ENCODE measurements around the gene KIAA1210. TPM values are rescaled to one million over a fixed set of nuclear protein-coding genes. Genes with fewer than 3 reads are reported as not detected.

KIAA1210 gene
- total RNA-seq, 1 experiment from 2014 or later: 1.2 TPM

DNA sequence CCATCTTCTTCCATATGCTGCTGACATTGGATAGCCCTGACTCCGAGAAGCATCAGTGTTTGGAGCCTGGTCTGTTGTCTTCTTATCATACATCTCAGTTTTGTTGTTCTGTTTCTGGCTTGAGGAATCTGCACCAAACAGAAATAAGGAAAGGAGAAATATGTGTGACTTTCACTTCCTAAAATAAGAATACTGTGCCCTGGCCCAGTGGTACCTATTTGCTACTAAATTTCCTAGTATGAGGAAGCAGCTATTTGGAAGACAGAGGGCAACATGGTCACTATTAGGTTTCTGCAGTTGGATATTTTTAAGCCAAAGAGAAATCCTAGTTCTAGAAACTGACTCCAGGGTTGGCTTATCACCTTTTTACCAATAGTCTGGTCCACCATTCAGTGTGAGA is 38.0 kb downstream of the KIAA1210 start:
- Histone ChIP-seq H2AFZ (ENCODE audit: low read length) (no peak overlapping the region), H3K79me2 (ENCODE audit: low read length) (no peaks in the 10 kb centered on the region), H3K9me2 (replicated peaks; ENCODE audit: insufficient read depth, low read length) (no peaks in the 10 kb centered on the region), H3K9me3 (ENCODE audit: low read length) (no peaks in the 10 kb centered on the region), H3K4me1 (ENCODE audit: low read length) (peaks cover 6% of the 10 kb centered on the region), H3K36me3 (ENCODE audit: insufficient read depth, low read length) (no peaks in the 10 kb centered on the region), H3K9ac (ENCODE audit: low read length) (no peak overlapping the region), H3K27ac (ENCODE audit: low read length) (no peak overlapping the region), H3K4me3 (ENCODE audit: low read length) (no peak overlapping the region), H3K27me3 (ENCODE audit: low read length) (no peaks in the 10 kb centered on the region), H4K20me1 (ENCODE audit: insufficient read depth, low read depth, low read length) (no peaks in the 10 kb centered on the region), H3K4me2 (ENCODE audit: low read depth, low read length, poor library complexity, severe bottlenecking) (no peak overlapping the region)
- no peak for DNase-seq

DNA sequence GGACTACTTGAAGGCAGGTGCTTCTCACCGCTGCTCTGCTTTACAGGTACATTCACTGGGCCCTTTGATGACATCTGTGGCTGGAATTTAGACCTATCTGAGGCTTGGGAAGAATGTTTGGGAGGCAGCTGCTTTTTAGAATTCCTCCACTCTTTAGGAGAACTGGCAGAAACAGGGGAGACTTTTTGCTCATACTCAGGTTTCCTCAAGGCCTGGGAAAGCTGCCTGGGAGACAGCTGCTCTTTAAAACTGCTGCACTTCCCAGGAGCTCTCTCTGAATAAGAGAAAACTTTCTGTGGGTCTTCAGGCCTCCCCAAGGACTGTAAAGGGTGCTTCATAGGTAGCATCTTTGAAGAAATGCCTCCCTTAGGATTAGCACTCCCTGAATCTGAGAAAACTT is 40.5 kb downstream of the KIAA1210 start:
- H2AFZ ChIP-seq (ENCODE audit: low read length): no peak overlapping the region

GRCh38 chrX:119084766-119085165 is 42.8 kb downstream of the KIAA1210 start:
- no peak overlapping the region for H2AFZ ChIP-seq (ENCODE audit: low read length)
- no peak overlapping the region for H3K4me2 ChIP-seq (ENCODE audit: low read depth, low read length, poor library complexity, severe bottlenecking)
- H4K20me1 ChIP-seq (ENCODE audit: insufficient read depth, low read depth, low read length): no peaks in the 10 kb centered on the region
- H3K27ac ChIP-seq (ENCODE audit: low read length): no peak overlapping the region
- no peaks in the 10 kb centered on the region for H3K27me3 ChIP-seq (ENCODE audit: low read length)
- H3K36me3 ChIP-seq (ENCODE audit: insufficient read depth, low read length): no peaks in the 10 kb centered on the region
- no peaks in the 10 kb centered on the region for H3K9me3 ChIP-seq (ENCODE audit: low read length)
- peaks cover 4% of the 10 kb centered on the region for H3K4me1 ChIP-seq (ENCODE audit: low read length)
- H3K9me2 ChIP-seq (replicated peaks; ENCODE audit: insufficient read depth, low read length): no peaks in the 10 kb centered on the region
- no peak for DNase-seq
- H3K4me3 ChIP-seq (ENCODE audit: low read length): no peak overlapping the region
- H3K79me2 ChIP-seq (ENCODE audit: low read length): no peaks in the 10 kb centered on the region
- H3K9ac ChIP-seq (ENCODE audit: low read length): no peak overlapping the region

More for the DNA sequence above, 40.5 kb downstream of the KIAA1210 start:
- Histone ChIP-seq H3K9me2 (replicated peaks; ENCODE audit: insufficient read depth, low read length) (no peaks in the 10 kb centered on the region), H3K9ac (ENCODE audit: low read length) (no peak overlapping the region), H3K4me1 (ENCODE audit: low read length) (peaks cover 6% of the 10 kb centered on the region), H4K20me1 (ENCODE audit: insufficient read depth, low read depth, low read length) (no peaks in the 10 kb centered on the region), H3K27me3 (ENCODE audit: low read length) (no peaks in the 10 kb centered on the region), H3K4me3 (ENCODE audit: low read length) (no peak overlapping the region), H3K36me3 (ENCODE audit: insufficient read depth, low read length) (no peaks in the 10 kb centered on the region), H3K4me2 (ENCODE audit: low read depth, low read length, poor library complexity, severe bottlenecking) (no peak overlapping the region), H3K27ac (ENCODE audit: low read length) (no peak overlapping the region), H3K9me3 (ENCODE audit: low read length) (no peaks in the 10 kb centered on the region), H3K79me2 (ENCODE audit: low read length) (no peaks in the 10 kb centered on the region)
- DNase-seq: no peak

GRCh38 chrX:119082278-119082677 is 45.3 kb downstream of the KIAA1210 start:
- Histone ChIP-seq H3K79me2 (ENCODE audit: low read length) (no peaks in the 10 kb centered on the region), H3K4me2 (ENCODE audit: low read depth, low read length, poor library complexity, severe bottlenecking) (no peak overlapping the region), H4K20me1 (ENCODE audit: insufficient read depth, low read depth, low read length) (no peaks in the 10 kb centered on the region), H2AFZ (ENCODE audit: low read length) (no peak overlapping the region), H3K27me3 (ENCODE audit: low read length) (no peaks in the 10 kb centered on the region), H3K36me3 (ENCODE audit: insufficient read depth, low read length) (no peaks in the 10 kb centered on the region), H3K9me2 (replicated peaks; ENCODE audit: insufficient read depth, low read length) (no peaks in the 10 kb centered on the region), H3K9me3 (ENCODE audit: low read length) (no peaks in the 10 kb centered on the region), H3K4me3 (ENCODE audit: low read length) (no peak overlapping the region), H3K27ac (ENCODE audit: low read length) (no peak overlapping the region), H3K9ac (ENCODE audit: low read length) (no peak overlapping the region), H3K4me1 (ENCODE audit: low read length) (no peaks in the 10 kb centered on the region)
- DNase-seq: no peak

DNA sequence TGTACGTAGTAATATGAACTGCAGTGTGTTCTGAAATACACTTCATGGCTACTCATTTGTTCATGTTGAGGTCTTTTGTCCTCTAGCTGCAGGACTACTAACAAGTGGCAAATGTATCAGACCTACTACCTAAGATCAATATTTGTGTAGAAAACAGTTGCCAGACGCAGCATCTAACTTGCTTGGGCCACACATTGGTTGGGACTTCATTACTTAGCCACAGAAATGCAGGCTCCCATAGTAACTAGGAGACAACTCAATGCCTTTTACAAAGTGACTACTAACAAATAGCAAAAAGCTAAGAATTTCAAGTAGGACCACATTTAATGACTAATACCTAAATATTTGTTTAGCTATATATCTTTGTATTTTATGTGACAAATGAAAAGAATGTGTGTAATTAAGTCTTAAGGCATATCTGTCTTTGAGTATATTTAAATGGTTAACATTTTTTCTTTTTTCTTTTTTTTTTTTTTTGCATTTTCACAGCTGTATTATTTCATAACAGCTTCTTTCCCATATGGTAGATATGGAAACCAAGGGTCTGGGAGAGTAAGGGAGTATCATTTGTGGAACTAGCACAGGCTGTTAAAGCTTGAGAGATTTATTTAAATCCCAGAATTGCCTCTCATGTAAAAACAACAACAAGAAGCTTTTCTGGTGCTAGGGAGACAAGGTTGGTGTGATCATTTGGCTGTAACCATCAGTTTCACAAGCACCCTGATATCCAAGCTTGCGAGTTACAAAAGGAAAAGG is 52.2 kb downstream of the KIAA1210 start:
- Histone ChIP-seq H2AFZ (ENCODE audit: low read length) (no peak overlapping the region), H3K79me2 (ENCODE audit: low read length) (no peaks in the 10 kb centered on the region), H3K9me3 (ENCODE audit: low read length) (no peaks in the 10 kb centered on the region), H3K36me3 (ENCODE audit: insufficient read depth, low read length) (no peaks in the 10 kb centered on the region), H4K20me1 (ENCODE audit: insufficient read depth, low read depth, low read length) (no peaks in the 10 kb centered on the region), H3K27ac (ENCODE audit: low read length) (no peak overlapping the region), H3K9ac (ENCODE audit: low read length) (no peak overlapping the region), H3K4me1 (ENCODE audit: low read length) (peaks cover 16% of the 10 kb centered on the region), H3K27me3 (ENCODE audit: low read length) (no peaks in the 10 kb centered on the region), H3K4me2 (ENCODE audit: low read depth, low read length, poor library complexity, severe bottlenecking) (no peak overlapping the region), H3K9me2 (replicated peaks; ENCODE audit: insufficient read depth, low read length) (no peaks in the 10 kb centered on the region), H3K4me3 (ENCODE audit: low read length) (no peak overlapping the region)
- DNase-seq: no peak

- H3K36me3 ChIP-seq (ENCODE audit: insufficient read depth, low read length): no peaks in the 10 kb centered on the region
- peaks cover 20% of the 10 kb centered on the region for H3K4me1 ChIP-seq (ENCODE audit: low read length)
- no peaks in the 10 kb centered on the region for H4K20me1 ChIP-seq (ENCODE audit: insufficient read depth, low read depth, low read length)
- no peak overlapping the region for H3K4me3 ChIP-seq (ENCODE audit: low read length)
- H3K4me2 ChIP-seq (ENCODE audit: low read depth, low read length, poor library complexity, severe bottlenecking): no peak overlapping the region
- H3K27me3 ChIP-seq (ENCODE audit: low read length): no peaks in the 10 kb centered on the region
- H3K9ac ChIP-seq (ENCODE audit: low read length): no peak overlapping the region
- no peak overlapping the region for H2AFZ ChIP-seq (ENCODE audit: low read length)
- no peak for DNase-seq
- no peaks in the 10 kb centered on the region for H3K9me3 ChIP-seq (ENCODE audit: low read length)
- H3K9me2 ChIP-seq (replicated peaks; ENCODE audit: insufficient read depth, low read length): no peaks in the 10 kb centered on the region
- no peaks in the 10 kb centered on the region for H3K79me2 ChIP-seq (ENCODE audit: low read length)
- H3K27ac ChIP-seq (ENCODE audit: low read length): no peak overlapping the region
These were observed 53.7 kb downstream of the KIAA1210 start for GRCh38 chrX:119073911-119074310.

DNA sequence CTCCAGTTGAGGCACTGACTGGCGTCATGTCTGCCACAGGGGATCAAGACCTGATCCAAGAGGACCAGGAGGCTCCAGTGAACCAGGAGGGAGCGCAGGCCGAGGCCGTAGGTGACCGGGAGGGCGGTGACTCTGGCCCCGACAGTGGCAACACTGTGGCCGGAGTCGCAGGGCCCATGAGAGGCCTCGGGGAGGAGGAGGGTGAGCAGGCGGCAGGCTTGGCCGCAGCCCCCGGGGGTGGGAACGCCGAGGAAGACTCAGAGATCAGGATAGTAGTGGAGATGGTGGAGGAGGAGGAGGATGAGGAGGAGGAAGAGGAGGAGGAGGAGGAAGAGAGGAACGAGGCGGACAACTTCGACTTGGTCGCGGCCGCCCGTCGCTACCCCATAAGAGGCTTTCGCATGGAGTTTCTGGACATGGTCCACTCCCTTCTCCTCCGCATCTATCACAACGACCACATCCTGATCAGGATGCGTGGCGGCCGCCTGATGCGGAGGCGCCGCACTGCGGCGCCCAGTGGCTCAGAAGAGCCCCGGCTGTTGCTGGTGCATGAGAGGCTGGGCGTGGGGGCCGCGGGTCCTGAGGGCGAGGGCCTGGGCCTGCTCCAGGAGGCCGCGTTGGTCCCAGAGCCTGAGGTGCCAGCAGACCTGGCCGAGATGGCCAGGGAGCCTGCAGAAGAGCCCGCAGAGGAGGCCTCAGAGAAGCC is 54.3 kb downstream of the KIAA1210 start:
- no peak overlapping the region for H3K27ac ChIP-seq (ENCODE audit: low read length)
- no peak overlapping the region for H3K9ac ChIP-seq (ENCODE audit: low read length)
- H3K9me3 ChIP-seq (ENCODE audit: low read length): no peaks in the 10 kb centered on the region
- H3K36me3 ChIP-seq (ENCODE audit: insufficient read depth, low read length): no peaks in the 10 kb centered on the region
- no peak for DNase-seq
- peaks cover 22% of the 10 kb centered on the region for H3K4me1 ChIP-seq (ENCODE audit: low read length)
- no peaks in the 10 kb centered on the region for H3K9me2 ChIP-seq (replicated peaks; ENCODE audit: insufficient read depth, low read length)
- no peaks in the 10 kb centered on the region for H3K79me2 ChIP-seq (ENCODE audit: low read length)
- H3K4me3 ChIP-seq (ENCODE audit: low read length): no peak overlapping the region
- H3K27me3 ChIP-seq (ENCODE audit: low read length): no peaks in the 10 kb centered on the region
- no peaks in the 10 kb centered on the region for H4K20me1 ChIP-seq (ENCODE audit: insufficient read depth, low read depth, low read length)
- H3K4me2 ChIP-seq (ENCODE audit: low read depth, low read length, poor library complexity, severe bottlenecking): no peak overlapping the region
- H2AFZ ChIP-seq (ENCODE audit: low read length): no peak overlapping the region

GRCh38 chrX:119072744-119073143 is 54.9 kb downstream of the KIAA1210 start, which contains the start of gene CT47C1:
Gene CT47C1 (plus strand): TSS chrX:119072993. CDS start chrX:119073226, 233 bp downstream.
- H3K9me2 ChIP-seq (replicated peaks; ENCODE audit: insufficient read depth, low read length): no peaks in the 10 kb centered on the region
- no peaks in the 10 kb centered on the region for H4K20me1 ChIP-seq (ENCODE audit: insufficient read depth, low read depth, low read length)
- no peaks in the 10 kb centered on the region for H3K27me3 ChIP-seq (ENCODE audit: low read length)
- peak within 1 kb of the TSS; percentile 59 for H3K4me2 ChIP-seq (ENCODE audit: low read depth, low read length, poor library complexity, severe bottlenecking)
- H3K27ac ChIP-seq (ENCODE audit: low read length): peak within 1 kb of the TSS; percentile 82
- peak; percentile 68 for DNase-seq
- peak within 1 kb of the TSS; percentile 32; the same call in 1 of the 2 replicates for H3K4me3 ChIP-seq (ENCODE audit: low read length)
- H3K9me3 ChIP-seq (ENCODE audit: low read length): no peaks in the 10 kb centered on the region
- peak within 1 kb of the TSS; percentile 41 for H3K9ac ChIP-seq (ENCODE audit: low read length)
- H3K79me2 ChIP-seq (ENCODE audit: low read length): no peaks in the 10 kb centered on the region
- H3K36me3 ChIP-seq (ENCODE audit: insufficient read depth, low read length): no peaks in the 10 kb centered on the region
- peaks cover 28% of the 10 kb centered on the region for H3K4me1 ChIP-seq (ENCODE audit: low read length)
- H2AFZ ChIP-seq (ENCODE audit: low read length): peak within 1 kb of the TSS; percentile 81; the same call in 1 of the 2 replicates

Measured in Karpas-422 (cell line).